BE2C (cell line): ENCODE measurements around the gene FUT1.

Experiments
- DNase-seq: peaks from one replicate; pipeline ENCODE4 v3.0.0-alpha.2; 2020
- H3K27me3 ChIP-seq: fragments of 250-450 bp; sonication (Bioruptor Pico); 2 replicates; pipeline ENCODE4 v1.5.1; 2020; ENCODE audit warnings: mild to moderate bottlenecking
- H3K36me3 ChIP-seq: fragments of 250-450 bp; sonication (Bioruptor Pico); 2 replicates; pipeline ENCODE4 v1.5.1; 2020; ENCODE audit warnings: mild to moderate bottlenecking
- H3K4me1 ChIP-seq: fragments of 250-450 bp; sonication (Bioruptor Pico); 2 replicates; pipeline ENCODE4 v1.5.1; 2020
- H3K4me3 ChIP-seq: 2 replicates; pipeline ENCODE4 v1.5.1; 2011; ENCODE audit warnings: low read depth, low read length
- H3K9me3 ChIP-seq: fragments of 250-450 bp; sonication (Bioruptor Pico); 2 replicates; pipeline ENCODE4 v1.5.1; 2020
- CTCF ChIP-seq: IDR thresholded peaks from 2 replicates; pipeline ENCODE4 v1.5.1; 2012; ENCODE audit warnings: mild to moderate bottlenecking, low read depth, low read length

FUT1 gene

DNA sequence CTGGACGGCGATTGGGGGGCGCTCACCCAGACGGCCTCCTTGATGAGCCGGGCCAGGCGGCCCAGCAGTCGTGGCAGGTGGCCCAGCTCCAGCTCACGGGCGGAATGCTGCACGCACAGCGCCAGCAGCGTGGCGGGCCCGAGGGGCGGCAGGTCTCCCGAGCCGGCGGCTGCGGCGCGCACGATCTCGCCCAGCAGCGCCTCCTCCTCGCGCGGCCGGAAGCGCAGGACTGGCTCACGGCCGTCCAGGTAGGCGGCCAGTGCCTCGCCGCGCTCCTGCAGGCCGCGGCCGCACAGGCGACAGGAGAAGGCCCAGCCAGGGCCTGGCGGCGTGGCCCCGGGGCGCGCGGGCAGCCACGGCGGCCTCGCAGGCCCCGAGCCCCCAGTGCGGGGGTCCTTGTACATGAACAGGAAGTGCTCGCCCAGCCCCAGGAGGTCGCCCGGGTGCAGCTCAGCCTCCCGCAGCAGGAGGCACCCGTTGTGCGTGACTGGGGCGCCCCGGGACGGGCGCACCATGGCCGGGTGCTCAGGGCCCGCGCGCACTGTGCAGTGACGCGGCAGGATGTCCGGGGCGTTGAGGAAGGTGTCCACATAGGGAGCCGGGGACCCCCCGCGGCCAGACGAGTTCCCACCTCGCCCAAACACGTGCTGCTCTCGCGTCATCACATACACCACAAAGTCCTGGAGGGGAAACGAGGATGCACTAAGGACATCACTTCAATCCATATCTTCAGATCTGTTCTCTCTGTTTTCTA, 23.4 kb downstream of the FUT1 start:
- DNase-seq: no peak
- TF ChIP-seq CTCF: no peak
- no peaks in the 10 kb centered on the region for H3K36me3 ChIP-seq
- no peak overlapping the region for H3K4me3 ChIP-seq
- no peaks in the 10 kb centered on the region for H3K9me3 ChIP-seq
- peaks cover 5% of the 10 kb centered on the region for H3K4me1 ChIP-seq
- H3K27me3 ChIP-seq: no peaks in the 10 kb centered on the region

DNA sequence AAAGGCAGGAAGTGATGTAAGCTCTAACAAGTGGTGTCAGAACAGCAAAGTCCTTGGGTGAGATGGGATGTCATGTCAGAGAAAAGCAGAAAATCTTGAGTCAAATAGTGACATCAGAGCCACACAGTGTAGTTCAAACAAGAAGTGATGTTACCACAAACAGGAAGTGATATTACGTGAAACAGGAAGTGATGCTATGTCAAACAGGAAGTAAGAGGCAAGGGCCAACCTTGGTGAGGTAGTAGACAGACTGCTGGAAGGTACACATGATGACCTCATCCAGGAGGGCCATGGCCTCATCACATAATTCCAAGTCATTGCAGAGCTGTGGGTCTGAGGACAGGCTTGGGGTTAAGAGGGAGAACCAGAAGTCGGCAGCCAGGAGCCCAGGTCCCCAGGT, 25.9 kb downstream of the FUT1 start:
- H3K36me3 ChIP-seq: no peaks in the 10 kb centered on the region
- no peak for DNase-seq
- no peaks in the 10 kb centered on the region for H3K9me3 ChIP-seq
- peaks cover 5% of the 10 kb centered on the region for H3K4me1 ChIP-seq
- H3K4me3 ChIP-seq: no peak overlapping the region
- no peak for TF ChIP-seq CTCF
- H3K27me3 ChIP-seq: no peaks in the 10 kb centered on the region

- peaks cover 5% of the 10 kb centered on the region for H3K4me1 ChIP-seq
- peak overlapping the region; percentile 35 for H3K4me3 ChIP-seq
- TF ChIP-seq CTCF: no peak
- H3K9me3 ChIP-seq: no peaks in the 10 kb centered on the region
- no peaks in the 10 kb centered on the region for H3K36me3 ChIP-seq
- H3K27me3 ChIP-seq: no peaks in the 10 kb centered on the region
- peak; percentile 64 for DNase-seq
Measured at GRCh38 chr19:48724796-48725753, 27.4 kb downstream of the FUT1 start.

- H3K36me3 ChIP-seq: no peaks in the 10 kb centered on the region
- peaks cover 5% of the 10 kb centered on the region for H3K4me1 ChIP-seq
- TF ChIP-seq CTCF: no peak
- no peak overlapping the region for H3K4me3 ChIP-seq
- DNase-seq: no peak
- H3K27me3 ChIP-seq: no peaks in the 10 kb centered on the region
- no peaks in the 10 kb centered on the region for H3K9me3 ChIP-seq
Measured at GRCh38 chr19:48722196-48722708, 30.2 kb downstream of the FUT1 start.

GRCh38 chr19:48720613-48721296, 31.7 kb downstream of the FUT1 start:
- no peaks in the 10 kb centered on the region for H3K36me3 ChIP-seq
- TF ChIP-seq CTCF: no peak
- H3K4me3 ChIP-seq: peak overlapping the region; percentile 71
- H3K9me3 ChIP-seq: no peaks in the 10 kb centered on the region
- no peaks in the 10 kb centered on the region for H3K27me3 ChIP-seq
- peaks cover 8% of the 10 kb centered on the region for H3K4me1 ChIP-seq
- DNase-seq: peak; percentile 99
